ENCODE data around the gene ZNF709. TPM values are rescaled to one million over a fixed set of nuclear protein-coding genes. Genes with fewer than 3 reads are reported as not detected.
"Not testable (repeated sequence)": the region's sequence is repeated elsewhere in the genome, so short reads cannot be mapped to it uniquely, and the experiment has no call there.

Gene ZNF709
- total RNA-seq, 4 donors from 2014 or later, result 1.7 to 2.9 (median 2.3) TPM

- H3K9me3 ChIP-seq, result no peaks in the 10 kb centered on the region
- intact Hi-C loops (cut with DNase I), result no loop called here
- peaks cover 0 to 12% (median 8%) of the 10 kb centered on the region in 4 donors for H3K4me1 ChIP-seq
- H3K27ac ChIP-seq (replicated peaks in 1 of 4), result no peak overlapping the region
- no peak for DNase-seq (ENCODE audit: extremely low spot score)
- H3K27me3 ChIP-seq, result no peaks in the 10 kb centered on the region
- H3K36me3 ChIP-seq, result no peaks in the 10 kb centered on the region
- H3K4me3 ChIP-seq, result no peak overlapping the region
- no peak for TF ChIP-seq CTCF (IDR thresholded peaks at IDR 0.05)
- no peak for TF ChIP-seq POLR2AphosphoS5 (IDR thresholded peaks at IDR 0.05)
- no peak for TF ChIP-seq EP300 (IDR thresholded peaks at IDR 0.05)
- no peak for TF ChIP-seq POLR2A (IDR thresholded peaks at IDR 0.05; ENCODE audit: low read depth)
- 89% methylated on average over 4 of the region's 4 CpGs for WGBS
Observed at GRCh38 chr19:12497032-12497431, 12.4 kb upstream of the ZNF709 start.

GRCh38 chr19:12496480-12496879, 11.9 kb upstream of the ZNF709 start:
- Histone ChIP-seq H3K9me3 (no peaks in the 10 kb centered on the region), H3K27ac (replicated peaks in 1 of 4) (peak overlapping the region in 1 of 4 donors; percentile 85)
- no peak for TF ChIP-seq POLR2A (IDR thresholded peaks at IDR 0.05; ENCODE audit: low read depth)
- TF ChIP-seq EP300 (IDR thresholded peaks at IDR 0.05), result no peak
- no peak for TF ChIP-seq CTCF (IDR thresholded peaks at IDR 0.05)
- TF ChIP-seq POLR2AphosphoS5 (IDR thresholded peaks at IDR 0.05), result no peak

GRCh38 chr19:12495002-12495802, 10.6 kb upstream of the ZNF709 start:
- Histone ChIP-seq H3K27me3 (no peaks in the 10 kb centered on the region), H3K4me3 (peak overlapping the region; percentile 59 to 85 (median 74)), H3K4me1 (peaks cover 0 to 12% (median 8%) of the 10 kb centered on the region in 4 donors), H3K9me3 (no peaks in the 10 kb centered on the region), H3K36me3 (no peaks in the 10 kb centered on the region), H3K27ac (replicated peaks in 1 of 4) (peak overlapping the region; percentile 77 to 88 (median 86))
- TF ChIP-seq POLR2AphosphoS5 (IDR thresholded peaks at IDR 0.05), result peak; percentile 86 to 90
- TF ChIP-seq POLR2A (IDR thresholded peaks at IDR 0.05; ENCODE audit: low read depth), result peak; percentile 27
- TF ChIP-seq CTCF (IDR thresholded peaks at IDR 0.05), result peak; percentile 34 to 48 (median 38)
- no peak for TF ChIP-seq EP300 (IDR thresholded peaks at IDR 0.05)
- under 1% methylated on average over 19 of the region's 51 CpGs for WGBS
- intact Hi-C loops (cut with DNase I), result no loop called here
- DNase-seq (ENCODE audit: extremely low spot score), result peak; percentile 97

More at GRCh38 chr19:12496480-12496879, 11.9 kb upstream of the ZNF709 start:
- no peaks in the 10 kb centered on the region for H3K36me3 ChIP-seq
- WGBS, result 83% methylated on average over 6 of the region's 6 CpGs
- DNase-seq (ENCODE audit: extremely low spot score), result no peak
- intact Hi-C loops (cut with DNase I), result no loop called here
- H3K4me3 ChIP-seq, result no peak overlapping the region
- H3K27me3 ChIP-seq, result no peaks in the 10 kb centered on the region
- H3K4me1 ChIP-seq, result peaks cover 0 to 12% (median 8%) of the 10 kb centered on the region in 4 donors

- H3K27ac ChIP-seq (replicated peaks in 1 of 4), result peak overlapping the region; percentile 77 to 88 (median 86)
- DNase-seq (ENCODE audit: extremely low spot score), result no peak
- 96% methylated on average over 3 of the region's 3 CpGs for WGBS
- intact Hi-C loops (cut with DNase I), result loop anchor here (5.0 kb wide), 1 partner anchor 202 kb away; the partner anchor contains the start of gene ZNF44
- H3K27me3 ChIP-seq, result no peaks in the 10 kb centered on the region
- no peaks in the 10 kb centered on the region for H3K9me3 ChIP-seq
- peaks cover 0 to 12% (median 8%) of the 10 kb centered on the region in 4 donors for H3K4me1 ChIP-seq
- H3K36me3 ChIP-seq, result no peaks in the 10 kb centered on the region
- peak overlapping the region; percentile 59 to 85 (median 74) for H3K4me3 ChIP-seq
- TF ChIP-seq EP300 (IDR thresholded peaks at IDR 0.05) (no peak), POLR2A (IDR thresholded peaks at IDR 0.05; ENCODE audit: low read depth) (no peak), CTCF (IDR thresholded peaks at IDR 0.05) (no peak), POLR2AphosphoS5 (IDR thresholded peaks at IDR 0.05) (no peak)
Observed at GRCh38 chr19:12494260-12494860, 9.7 kb upstream of the ZNF709 start.

- H3K27me3 ChIP-seq; H3K4me3 ChIP-seq; H3K9me3 ChIP-seq; H3K27ac ChIP-seq (replicated peaks in 1 of 4); DNase-seq (ENCODE audit: extremely low spot score); intact Hi-C loops (cut with DNase I); H3K36me3 ChIP-seq: not testable (repeated sequence)
- WGBS, result 70% methylated on average over 1 of the region's 1 CpG
- H3K4me1 ChIP-seq, result peaks cover 12 to 30% (median 16%) of the 10 kb centered on the region in 4 donors
Observed at GRCh38 chr19:12486265-12486783, 1.7 kb upstream of the ZNF709 start.
